G401.6 (cell line): ENCODE results near the gene JAG1.

Experiments
- FAIRE-seq: peaks from 2 replicates; lab custom pipeline; 2012; peaks lifted over from hg19 to GRCh38; lab: Jason Lieb, UNC

Gene JAG1

DNA sequence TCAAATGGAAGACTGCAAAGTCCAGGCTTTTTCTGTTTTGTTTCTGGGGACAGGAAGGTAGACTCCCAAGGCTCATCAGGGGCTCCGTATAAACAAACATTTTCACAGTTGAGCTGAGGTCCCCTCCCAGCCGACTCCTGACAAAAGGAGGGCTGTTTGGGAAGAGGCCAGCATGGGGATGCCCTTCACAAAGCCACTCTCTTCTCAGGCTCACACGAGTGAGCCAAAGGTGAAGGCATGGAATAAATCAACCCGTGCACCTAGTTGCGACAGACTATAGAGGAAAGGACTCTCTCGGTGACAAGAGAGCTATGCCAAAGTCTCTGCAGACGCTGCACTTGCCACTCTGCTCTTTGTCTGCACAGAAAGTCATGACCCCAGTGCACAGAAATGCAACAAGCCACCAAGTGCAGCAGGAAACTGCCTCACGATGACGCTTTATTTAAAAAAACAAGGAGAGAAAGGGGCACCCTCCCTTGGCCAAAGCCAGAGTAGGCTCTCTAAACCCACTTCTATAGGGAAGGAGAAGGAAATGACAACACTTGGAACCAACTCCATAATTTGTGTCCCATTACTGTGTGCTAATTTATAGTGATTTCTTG, 21.0 kb downstream of the JAG1 start:
- FAIRE-seq: no peak

DNA sequence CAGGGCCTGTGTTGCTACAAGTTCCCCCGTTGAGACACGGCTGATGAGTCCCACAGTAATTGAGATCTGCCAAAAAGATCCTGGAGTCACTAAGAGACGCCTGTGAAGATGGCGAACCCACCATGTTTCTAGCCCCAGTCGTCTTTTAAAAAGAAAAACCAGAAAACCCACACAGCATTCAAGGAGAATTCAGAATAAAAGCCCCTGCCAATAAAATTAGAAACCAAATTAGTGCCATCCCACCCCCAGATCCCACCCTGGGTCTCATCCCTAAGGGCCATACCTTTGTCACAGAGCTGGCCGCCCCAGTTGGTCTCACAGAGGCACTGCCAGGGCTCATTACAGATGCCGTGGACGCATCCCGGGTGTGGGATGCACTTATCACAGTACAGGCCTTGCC, 21.6 kb downstream of the JAG1 start:
- FAIRE-seq: no peak

- no peak for FAIRE-seq
Observed at GRCh38 chr20:10651227-10651990, 22.4 kb downstream of the JAG1 start.

DNA sequence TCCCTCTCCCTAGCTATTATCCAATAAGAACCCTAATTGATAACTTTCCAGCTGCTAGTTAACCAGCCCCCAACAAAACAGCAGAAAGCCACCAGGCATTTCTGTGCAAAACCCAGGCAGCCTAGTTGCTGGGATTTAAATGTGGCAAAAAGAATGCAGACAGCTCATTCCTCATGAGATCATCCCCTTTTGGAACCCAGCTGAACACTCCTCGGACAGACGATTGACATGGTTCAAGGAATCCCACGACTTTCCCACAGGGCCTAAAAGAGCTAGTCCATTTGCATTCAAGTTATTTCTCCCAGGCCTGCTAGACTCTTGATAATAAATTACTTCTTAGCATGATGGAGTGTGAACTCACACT, 24.0 kb downstream of the JAG1 start:
- FAIRE-seq: no peak

DNA sequence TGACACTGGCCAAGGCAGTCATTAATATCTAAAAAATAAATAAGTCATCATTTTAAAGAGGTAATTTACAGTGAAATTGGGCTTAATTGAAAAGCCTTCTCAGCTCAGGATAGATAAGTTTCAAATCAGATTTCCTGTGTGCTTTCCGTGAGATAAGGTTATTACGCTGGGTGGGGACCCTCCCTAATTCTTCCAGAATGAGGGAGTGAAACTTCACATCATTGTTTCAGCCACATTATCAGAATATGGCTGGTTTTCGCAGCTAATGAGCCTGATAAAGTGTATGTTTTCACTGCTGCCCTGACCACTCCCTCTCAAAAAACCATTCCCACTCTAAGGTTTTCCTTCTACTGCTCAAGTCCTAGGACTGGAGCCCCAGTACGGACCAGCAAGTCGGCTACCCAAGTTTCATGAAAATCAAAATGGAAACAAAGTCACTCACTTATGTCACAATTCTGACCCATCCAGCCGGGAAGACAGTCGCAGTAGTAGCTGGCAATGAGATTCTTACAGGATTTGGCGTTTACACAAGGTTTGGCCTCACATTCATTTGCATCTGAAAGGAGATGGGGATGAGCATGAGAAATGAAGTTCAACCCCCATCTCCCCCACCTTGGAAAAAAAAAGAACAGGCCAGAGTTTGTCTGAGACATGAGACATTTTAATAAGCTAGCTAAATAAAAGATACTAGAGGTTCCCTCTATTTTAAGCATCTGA, 24.6 kb downstream of the JAG1 start:
- FAIRE-seq: no peak

- no peak for FAIRE-seq
Observed at GRCh38 chr20:10648651-10649050, 25.1 kb downstream of the JAG1 start.

DNA sequence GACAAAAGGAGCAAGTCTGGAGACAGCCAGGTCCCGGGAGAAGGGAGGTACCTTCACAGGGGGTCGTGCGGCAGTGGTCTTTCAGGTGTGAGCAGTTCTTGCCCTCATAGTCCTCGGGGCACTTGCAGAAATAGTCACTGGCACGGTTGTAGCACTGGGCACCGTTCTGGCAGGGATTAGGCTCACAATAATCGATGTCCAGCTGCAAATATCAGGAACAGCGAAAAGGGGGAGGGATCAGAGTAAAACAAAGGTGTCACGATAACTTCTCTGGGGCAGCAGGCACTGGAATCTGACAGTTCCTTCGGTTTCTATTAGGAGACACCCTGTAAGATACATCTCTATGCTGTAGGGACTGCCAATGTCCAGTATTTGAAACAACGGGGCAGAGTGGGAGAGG, 25.9 kb downstream of the JAG1 start:
- no peak for FAIRE-seq

GRCh38 chr20:10647471-10647870, 26.3 kb downstream of the JAG1 start:
- no peak for FAIRE-seq

GRCh38 chr20:10646886-10647420, 26.8 kb downstream of the JAG1 start:
- no peak for FAIRE-seq

DNA sequence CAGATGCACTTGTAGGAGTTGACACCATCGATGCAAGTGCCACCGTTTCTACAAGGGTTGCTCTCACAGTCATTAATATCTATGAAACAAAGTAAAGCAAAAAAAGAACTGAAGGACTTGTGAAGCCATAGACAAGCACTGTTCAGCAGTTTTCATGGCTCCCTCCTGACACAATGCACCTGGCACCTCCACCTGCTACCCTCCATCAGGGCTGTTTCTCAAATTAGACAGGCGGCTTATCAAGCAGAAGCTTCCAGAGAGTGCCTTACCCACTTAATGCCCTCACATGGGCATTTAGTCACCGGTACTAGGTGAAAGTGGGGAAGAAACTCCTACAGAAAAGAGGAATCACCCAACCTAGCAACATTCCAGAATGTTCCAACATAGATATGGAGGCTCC, 27.8 kb downstream of the JAG1 start:
- no peak for FAIRE-seq

DNA sequence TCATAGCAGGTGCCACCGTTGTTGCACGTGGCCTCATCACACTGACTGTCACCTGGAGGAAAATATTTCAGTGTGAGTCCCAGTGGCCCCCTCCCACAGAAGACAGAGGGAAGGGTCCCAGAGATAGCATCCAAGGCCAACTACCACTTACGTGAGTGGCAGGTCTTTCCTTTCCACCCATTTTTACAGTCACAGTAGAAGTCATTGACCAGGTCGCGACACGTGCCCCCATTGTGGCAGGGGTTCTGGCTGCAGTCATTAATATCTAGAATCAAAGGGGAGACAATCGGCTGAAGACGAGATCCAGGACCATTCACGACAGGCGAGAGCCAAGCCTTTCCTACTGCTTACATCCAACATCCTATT, 28.6 kb downstream of the JAG1 start:
- no peak for FAIRE-seq

GRCh38 chr20:10644458-10645204, 29.2 kb downstream of the JAG1 start:
- FAIRE-seq: no peak

DNA sequence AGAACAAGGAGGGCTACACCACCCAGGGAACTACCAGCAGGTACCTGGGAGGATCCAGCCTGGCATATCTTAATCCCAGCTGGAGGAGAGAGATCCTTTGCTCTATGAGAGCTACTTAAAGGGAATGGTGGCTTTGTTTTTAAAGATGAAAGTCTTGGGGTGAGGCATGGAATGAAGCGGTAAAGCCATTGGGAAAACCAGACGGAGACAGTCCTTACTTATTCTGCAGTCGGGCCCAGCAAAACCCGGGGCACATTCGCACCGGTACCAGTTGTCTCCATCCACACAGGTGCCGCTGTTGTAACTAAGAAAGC, 30.3 kb downstream of the JAG1 start:
- FAIRE-seq: no peak

- no peak for FAIRE-seq
Observed at GRCh38 chr20:10642856-10643559, 30.8 kb downstream of the JAG1 start.

GRCh38 chr20:10641893-10642292, 31.9 kb downstream of the JAG1 start:
- no peak for FAIRE-seq

DNA sequence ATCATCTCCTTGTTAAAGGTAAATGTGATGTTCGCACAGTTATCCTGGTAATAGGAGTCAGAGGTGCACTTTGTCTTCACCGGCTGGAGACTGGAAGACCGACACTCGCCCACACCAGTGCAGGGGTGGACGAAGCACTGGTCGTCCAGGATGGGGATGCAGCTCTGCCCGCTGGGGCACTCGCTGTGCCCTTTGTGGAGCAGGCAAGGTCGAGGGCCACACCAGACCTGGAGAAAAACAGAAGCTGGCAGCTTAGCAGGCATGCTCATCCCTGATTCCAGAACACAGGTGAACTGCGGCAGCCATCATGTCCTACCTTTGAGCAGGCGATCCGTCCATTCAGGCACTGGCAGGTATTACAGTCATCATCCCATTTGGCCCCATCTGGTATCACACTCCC, 32.3 kb downstream of the JAG1 start:
- FAIRE-seq: no peak

GRCh38 chr20:10640897-10641296, 32.9 kb downstream of the JAG1 start:
- no peak for FAIRE-seq

DNA sequence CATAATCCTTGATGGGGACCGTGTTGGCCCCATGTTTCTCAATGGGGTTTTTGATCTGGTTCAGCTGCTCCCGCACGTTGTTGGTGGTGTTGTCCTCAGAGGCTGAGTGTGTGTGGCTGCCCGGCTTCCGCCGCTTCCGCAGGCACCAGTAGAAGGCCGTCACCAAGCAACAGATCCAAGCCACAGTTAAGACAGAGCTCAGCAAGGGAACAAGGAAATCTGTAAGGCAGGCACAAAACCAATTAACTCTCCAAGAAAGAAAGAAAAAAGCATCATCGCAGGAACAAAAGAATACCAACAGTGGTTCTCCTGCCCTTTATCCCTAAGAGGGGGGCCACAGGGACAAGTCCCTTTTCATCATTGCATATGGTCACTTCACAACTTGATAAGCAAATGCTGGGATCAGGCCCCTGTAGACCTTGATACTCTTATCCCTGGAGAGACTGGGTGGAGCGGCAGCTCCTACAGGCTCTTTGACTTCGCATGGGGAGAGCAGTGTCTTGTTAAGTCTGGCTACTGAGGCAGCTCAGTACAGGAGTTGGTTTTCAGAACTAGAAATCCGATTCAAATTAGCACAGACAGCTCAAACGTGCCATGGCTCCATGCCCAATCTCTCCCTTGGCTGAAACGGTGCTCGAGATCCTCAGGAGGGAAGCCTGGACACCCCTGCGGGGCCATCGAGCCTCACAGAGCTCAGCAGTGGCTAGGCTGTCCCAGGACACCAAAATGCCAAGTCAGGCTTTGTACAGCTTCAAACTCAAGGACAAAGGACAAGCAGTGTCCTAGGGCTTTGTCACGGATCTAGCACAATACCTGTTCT, 33.9 kb downstream of the JAG1 start:
- FAIRE-seq: no peak

- no peak for FAIRE-seq
Observed at GRCh38 chr20:10639077-10639736, 34.6 kb downstream of the JAG1 start.

- no peak for FAIRE-seq
Observed at GRCh38 chr20:10637563-10637962, 36.2 kb downstream of the JAG1 start.

DNA sequence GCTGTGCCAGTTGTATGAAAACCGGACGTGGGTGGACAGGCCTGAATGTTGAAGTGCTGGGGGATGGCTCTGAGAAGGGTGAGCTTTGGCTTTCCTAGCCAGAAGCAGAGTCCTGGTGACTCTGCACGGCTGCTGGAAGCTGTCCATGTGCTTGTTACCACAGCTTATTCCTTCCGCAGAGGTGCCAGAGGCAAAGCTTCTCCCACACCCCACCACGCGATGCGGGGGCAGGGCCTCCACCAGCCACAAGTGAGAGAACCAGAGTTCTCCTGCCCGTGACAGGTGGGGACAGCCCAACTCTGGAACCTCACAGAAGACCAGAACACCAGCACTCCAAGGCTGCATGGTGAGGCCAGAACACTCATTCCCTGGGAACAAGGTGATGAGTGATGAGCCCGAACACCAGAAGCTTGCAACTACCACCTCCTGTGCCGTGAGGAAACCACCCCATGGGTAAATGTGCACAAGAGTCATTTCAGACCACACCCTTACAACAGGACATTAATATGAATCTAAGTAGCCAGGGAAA, 36.7 kb downstream of the JAG1 start:
- FAIRE-seq: no peak
